PFSK-1 (cell line): ENCODE measurements around the gene LSAMP.

Experiments used
- FOXP2 ChIP-seq: optimal IDR thresholded peaks from 2 replicates; pipeline ENCODE3; 2011; ENCODE audit warnings: borderline replicate concordance, control low read depth, inconsistent platforms; ENCODE audit not compliant: insufficient read depth; ENCODE audit errors: extremely low read length, extremely low read depth
- POLR2AphosphoS5 ChIP-seq: IDR thresholded peaks from 2 replicates; pipeline ENCODE4 v1.6.1; 2012; ENCODE audit warnings: low read depth, mild to moderate bottlenecking, control low read depth, low read length, moderate library complexity
- SIN3A ChIP-seq: IDR thresholded peaks from 2 replicates; pipeline ENCODE4 v1.6.1; 2012; ENCODE audit warnings: mild to moderate bottlenecking, low read length, moderate library complexity, borderline replicate concordance; ENCODE audit not compliant: insufficient read depth
- TAF1 ChIP-seq: IDR thresholded peaks from 2 replicates; pipeline ENCODE4 v1.6.1; 2012; ENCODE audit warnings: low read length, control low read depth, borderline replicate concordance; ENCODE audit not compliant: insufficient read depth
- TF ChIP-seq, protein P1 (sequence below), 2 experiments: IDR thresholded peaks; 2 replicates each; pipeline versions ENCODE4 v1.6.1 to v1.8.0; 2011 to 2012; ENCODE audit warnings: low read depth in 2 of 2, low read length in 2 of 2, control low read depth in 1 of 2, inconsistent platforms in 1 of 2, mild to moderate bottlenecking in 1 of 2, moderate library complexity in 1 of 2; ENCODE audit not compliant: insufficient read depth in 1 of 2

The LSAMP gene

GRCh38 chr3:116056280-116056679 lies 389.0 kb downstream of the LSAMP start:
- TF ChIP-seq, protein P1, sequence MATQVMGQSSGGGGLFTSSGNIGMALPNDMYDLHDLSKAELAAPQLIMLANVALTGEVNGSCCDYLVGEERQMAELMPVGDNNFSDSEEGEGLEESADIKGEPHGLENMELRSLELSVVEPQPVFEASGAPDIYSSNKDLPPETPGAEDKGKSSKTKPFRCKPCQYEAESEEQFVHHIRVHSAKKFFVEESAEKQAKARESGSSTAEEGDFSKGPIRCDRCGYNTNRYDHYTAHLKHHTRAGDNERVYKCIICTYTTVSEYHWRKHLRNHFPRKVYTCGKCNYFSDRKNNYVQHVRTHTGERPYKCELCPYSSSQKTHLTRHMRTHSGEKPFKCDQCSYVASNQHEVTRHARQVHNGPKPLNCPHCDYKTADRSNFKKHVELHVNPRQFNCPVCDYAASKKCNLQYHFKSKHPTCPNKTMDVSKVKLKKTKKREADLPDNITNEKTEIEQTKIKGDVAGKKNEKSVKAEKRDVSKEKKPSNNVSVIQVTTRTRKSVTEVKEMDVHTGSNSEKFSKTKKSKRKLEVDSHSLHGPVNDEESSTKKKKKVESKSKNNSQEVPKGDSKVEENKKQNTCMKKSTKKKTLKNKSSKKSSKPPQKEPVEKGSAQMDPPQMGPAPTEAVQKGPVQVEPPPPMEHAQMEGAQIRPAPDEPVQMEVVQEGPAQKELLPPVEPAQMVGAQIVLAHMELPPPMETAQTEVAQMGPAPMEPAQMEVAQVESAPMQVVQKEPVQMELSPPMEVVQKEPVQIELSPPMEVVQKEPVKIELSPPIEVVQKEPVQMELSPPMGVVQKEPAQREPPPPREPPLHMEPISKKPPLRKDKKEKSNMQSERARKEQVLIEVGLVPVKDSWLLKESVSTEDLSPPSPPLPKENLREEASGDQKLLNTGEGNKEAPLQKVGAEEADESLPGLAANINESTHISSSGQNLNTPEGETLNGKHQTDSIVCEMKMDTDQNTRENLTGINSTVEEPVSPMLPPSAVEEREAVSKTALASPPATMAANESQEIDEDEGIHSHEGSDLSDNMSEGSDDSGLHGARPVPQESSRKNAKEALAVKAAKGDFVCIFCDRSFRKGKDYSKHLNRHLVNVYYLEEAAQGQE (IDR thresholded peaks at IDR 0.05; ENCODE audit: insufficient read depth in 1 of 2, low read depth in 2 of 2, low read length in 2 of 2), result no peak
- TF ChIP-seq SIN3A (no peak), TAF1 (no peak), FOXP2 (no peak), POLR2AphosphoS5 (no peak)

GRCh38 chr3:116053017-116053416 lies 392.3 kb downstream of the LSAMP start:
- TF ChIP-seq, protein P1 (IDR thresholded peaks at IDR 0.05; ENCODE audit: insufficient read depth in 1 of 2, low read depth in 2 of 2, low read length in 2 of 2), result no peak
- no peak for TF ChIP-seq POLR2AphosphoS5
- no peak for TF ChIP-seq SIN3A
- no peak for TF ChIP-seq FOXP2
- no peak for TF ChIP-seq TAF1

GRCh38 chr3:116052602-116053001 lies 392.7 kb downstream of the LSAMP start:
- TF ChIP-seq, protein P1 (IDR thresholded peaks at IDR 0.05; ENCODE audit: insufficient read depth in 1 of 2, low read depth in 2 of 2, low read length in 2 of 2), result no peak
- no peak for TF ChIP-seq FOXP2
- TF ChIP-seq SIN3A, result no peak
- no peak for TF ChIP-seq POLR2AphosphoS5
- no peak for TF ChIP-seq TAF1

GRCh38 chr3:116051586-116051985 lies 393.7 kb downstream of the LSAMP start:
- TF ChIP-seq SIN3A (no peak), TAF1 (no peak), FOXP2 (no peak), POLR2AphosphoS5 (no peak)
- TF ChIP-seq, protein P1 (IDR thresholded peaks at IDR 0.05; ENCODE audit: insufficient read depth in 1 of 2, low read depth in 2 of 2, low read length in 2 of 2), result no peak

GRCh38 chr3:116051040-116051439 lies 394.2 kb downstream of the LSAMP start:
- no peak for TF ChIP-seq TAF1
